22Rv1 (cell line): Measurements from ENCODE around the gene ERG.

ENCODE experiments used
- CTCF ChIP-seq: fragments of 450-650 bp; IDR thresholded peaks from 2 replicates; pipeline ENCODE4 v1.5.1; 2017; ENCODE audit warnings: mild to moderate bottlenecking
- ZFX ChIP-seq: fragments of 450-650 bp; IDR thresholded peaks from 2 replicates; pipeline ENCODE4 v1.6.1; 2017; ENCODE audit warnings: antibody characterized with exemption, borderline replicate concordance

DNA sequence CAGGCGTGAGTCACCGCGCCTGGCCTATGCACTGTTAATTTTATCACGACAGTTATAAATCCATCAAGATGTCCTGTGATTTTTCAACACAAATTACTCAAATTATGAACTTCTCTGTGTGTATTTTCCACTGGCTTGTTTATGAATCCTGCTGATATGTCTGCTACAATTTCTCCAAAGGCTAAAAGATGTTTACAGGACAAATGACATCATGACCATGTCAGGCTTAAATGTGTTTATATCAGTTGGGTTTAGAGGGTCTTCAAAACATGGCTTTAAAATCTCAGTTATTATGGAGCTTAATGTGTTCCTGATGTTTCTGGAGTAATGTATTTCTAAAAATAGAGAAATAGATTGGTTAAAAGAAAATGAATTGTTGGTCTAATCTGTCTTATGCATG, 44.0 kb upstream of the ERG start:
- TF ChIP-seq CTCF (no peak), ZFX (no peak)
